ENCODE results near the gene RBM28. TPM values are rescaled to one million over a fixed set of nuclear protein-coding genes. Genes with fewer than 3 reads are reported as not detected.

Gene RBM28
- polyA plus RNA-seq, 1 donor from 2014 or later: 18.9 TPM

DNA sequence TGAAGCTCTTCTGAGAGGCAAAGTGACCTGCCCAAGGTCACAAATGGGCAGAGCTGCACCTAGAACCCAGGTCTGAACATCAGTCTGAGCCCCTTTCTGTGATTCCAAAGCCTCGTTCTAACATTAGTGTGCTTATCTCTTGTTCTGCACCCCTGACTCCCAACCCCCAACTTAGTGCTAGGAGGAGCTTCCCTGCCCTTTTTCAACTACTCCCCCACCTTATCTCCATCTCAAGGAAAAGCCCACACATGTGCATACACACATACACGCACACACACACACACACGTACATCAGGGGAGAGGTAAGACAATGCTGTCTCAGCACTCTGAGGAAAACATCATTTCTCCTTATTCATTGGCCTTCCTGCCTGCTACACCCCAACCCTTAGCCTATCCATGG lies 9.5 kb upstream of the RBM28 start:
- no peaks in the 10 kb centered on the region for H4K20me1 ChIP-seq (ENCODE audit: insufficient read depth)
- H3K36me3 ChIP-seq (ENCODE audit: insufficient read depth, low read length): no peaks in the 10 kb centered on the region
- no peak overlapping the region for H3K4me2 ChIP-seq (ENCODE audit: low read length)
- H3K9me3 ChIP-seq (ENCODE audit: low read length): no peaks in the 10 kb centered on the region
- H3F3A ChIP-seq (ENCODE audit: insufficient read depth, low read length, poor library complexity, severe bottlenecking): no peaks in the 10 kb centered on the region
- H3K27me3 ChIP-seq (ENCODE audit: insufficient read depth, low read depth, low read length): peaks cover 46% of the 10 kb centered on the region
- TF ChIP-seq, protein P1, sequence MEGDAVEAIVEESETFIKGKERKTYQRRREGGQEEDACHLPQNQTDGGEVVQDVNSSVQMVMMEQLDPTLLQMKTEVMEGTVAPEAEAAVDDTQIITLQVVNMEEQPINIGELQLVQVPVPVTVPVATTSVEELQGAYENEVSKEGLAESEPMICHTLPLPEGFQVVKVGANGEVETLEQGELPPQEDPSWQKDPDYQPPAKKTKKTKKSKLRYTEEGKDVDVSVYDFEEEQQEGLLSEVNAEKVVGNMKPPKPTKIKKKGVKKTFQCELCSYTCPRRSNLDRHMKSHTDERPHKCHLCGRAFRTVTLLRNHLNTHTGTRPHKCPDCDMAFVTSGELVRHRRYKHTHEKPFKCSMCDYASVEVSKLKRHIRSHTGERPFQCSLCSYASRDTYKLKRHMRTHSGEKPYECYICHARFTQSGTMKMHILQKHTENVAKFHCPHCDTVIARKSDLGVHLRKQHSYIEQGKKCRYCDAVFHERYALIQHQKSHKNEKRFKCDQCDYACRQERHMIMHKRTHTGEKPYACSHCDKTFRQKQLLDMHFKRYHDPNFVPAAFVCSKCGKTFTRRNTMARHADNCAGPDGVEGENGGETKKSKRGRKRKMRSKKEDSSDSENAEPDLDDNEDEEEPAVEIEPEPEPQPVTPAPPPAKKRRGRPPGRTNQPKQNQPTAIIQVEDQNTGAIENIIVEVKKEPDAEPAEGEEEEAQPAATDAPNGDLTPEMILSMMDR (IDR thresholded peaks at IDR 0.05; ENCODE audit: poor library complexity, severe bottlenecking): no peak
- no peak for TF ChIP-seq POLR2AphosphoS5 (IDR thresholded peaks at IDR 0.05)
- no peak for TF ChIP-seq TAF1 (IDR thresholded peaks at IDR 0.05; ENCODE audit: low read depth)
- no peak for TF ChIP-seq RAD21 (conservative IDR thresholded peaks at IDR 0.05)
- TF ChIP-seq EZH2 (IDR thresholded peaks at IDR 0.05; ENCODE audit: borderline replicate concordance, insufficient read depth, low read length, poor library complexity, severe bottlenecking): no peak
- TF ChIP-seq, protein P2, sequence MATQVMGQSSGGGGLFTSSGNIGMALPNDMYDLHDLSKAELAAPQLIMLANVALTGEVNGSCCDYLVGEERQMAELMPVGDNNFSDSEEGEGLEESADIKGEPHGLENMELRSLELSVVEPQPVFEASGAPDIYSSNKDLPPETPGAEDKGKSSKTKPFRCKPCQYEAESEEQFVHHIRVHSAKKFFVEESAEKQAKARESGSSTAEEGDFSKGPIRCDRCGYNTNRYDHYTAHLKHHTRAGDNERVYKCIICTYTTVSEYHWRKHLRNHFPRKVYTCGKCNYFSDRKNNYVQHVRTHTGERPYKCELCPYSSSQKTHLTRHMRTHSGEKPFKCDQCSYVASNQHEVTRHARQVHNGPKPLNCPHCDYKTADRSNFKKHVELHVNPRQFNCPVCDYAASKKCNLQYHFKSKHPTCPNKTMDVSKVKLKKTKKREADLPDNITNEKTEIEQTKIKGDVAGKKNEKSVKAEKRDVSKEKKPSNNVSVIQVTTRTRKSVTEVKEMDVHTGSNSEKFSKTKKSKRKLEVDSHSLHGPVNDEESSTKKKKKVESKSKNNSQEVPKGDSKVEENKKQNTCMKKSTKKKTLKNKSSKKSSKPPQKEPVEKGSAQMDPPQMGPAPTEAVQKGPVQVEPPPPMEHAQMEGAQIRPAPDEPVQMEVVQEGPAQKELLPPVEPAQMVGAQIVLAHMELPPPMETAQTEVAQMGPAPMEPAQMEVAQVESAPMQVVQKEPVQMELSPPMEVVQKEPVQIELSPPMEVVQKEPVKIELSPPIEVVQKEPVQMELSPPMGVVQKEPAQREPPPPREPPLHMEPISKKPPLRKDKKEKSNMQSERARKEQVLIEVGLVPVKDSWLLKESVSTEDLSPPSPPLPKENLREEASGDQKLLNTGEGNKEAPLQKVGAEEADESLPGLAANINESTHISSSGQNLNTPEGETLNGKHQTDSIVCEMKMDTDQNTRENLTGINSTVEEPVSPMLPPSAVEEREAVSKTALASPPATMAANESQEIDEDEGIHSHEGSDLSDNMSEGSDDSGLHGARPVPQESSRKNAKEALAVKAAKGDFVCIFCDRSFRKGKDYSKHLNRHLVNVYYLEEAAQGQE (IDR thresholded peaks at IDR 0.05; ENCODE audit: borderline replicate concordance): no peak
- no peak for TF ChIP-seq EP300 (conservative IDR thresholded peaks at IDR 0.05; ENCODE audit: poor library complexity, severe bottlenecking)
- no peak for TF ChIP-seq SMC3 (conservative IDR thresholded peaks at IDR 0.05; ENCODE audit: poor library complexity)
- no peak for TF ChIP-seq MXI1 (conservative IDR thresholded peaks at IDR 0.05; ENCODE audit: poor library complexity, severe bottlenecking)
- no peak overlapping the region for H3K9ac ChIP-seq (ENCODE audit: low read length)
- H3K9me2 ChIP-seq (ENCODE audit: insufficient read depth, low read length): no peaks in the 10 kb centered on the region
- H3K79me2 ChIP-seq (replicated peaks; ENCODE audit: insufficient read depth, low read length): no peaks in the 10 kb centered on the region
- no peak overlapping the region for H2AFZ ChIP-seq (ENCODE audit: low read depth, low read length)
- no peak overlapping the region for H3K4me3 ChIP-seq (ENCODE audit: low read length)
- H3K27ac ChIP-seq (ENCODE audit: low read length): no peak overlapping the region

DNA sequence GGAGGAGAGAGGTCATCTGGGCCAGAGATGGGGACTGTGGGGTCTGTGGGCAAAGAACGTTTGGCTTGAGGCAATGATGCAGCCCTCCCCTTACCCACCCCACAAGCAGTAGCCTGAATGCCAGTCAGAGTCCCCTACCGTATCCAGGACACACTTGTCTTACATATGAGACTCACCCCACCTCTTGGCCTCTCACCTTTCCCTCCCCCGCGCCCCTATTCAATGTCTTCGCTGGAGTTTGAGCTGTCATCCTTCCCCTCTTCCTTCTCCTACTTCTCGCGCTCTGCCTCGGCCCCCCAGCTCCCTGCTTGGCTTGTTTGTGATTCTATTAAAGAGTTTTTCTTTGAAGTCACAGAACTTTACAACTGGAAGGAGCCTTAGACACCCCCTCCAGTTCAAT lies 8.9 kb upstream of the RBM28 start:
- TF ChIP-seq RAD21 (conservative IDR thresholded peaks at IDR 0.05) (no peak), EZH2 (IDR thresholded peaks at IDR 0.05; ENCODE audit: borderline replicate concordance, insufficient read depth, low read length, poor library complexity, severe bottlenecking) (no peak), SMC3 (conservative IDR thresholded peaks at IDR 0.05; ENCODE audit: poor library complexity) (no peak), TAF1 (IDR thresholded peaks at IDR 0.05; ENCODE audit: low read depth) (no peak), EP300 (conservative IDR thresholded peaks at IDR 0.05; ENCODE audit: poor library complexity, severe bottlenecking) (no peak), MXI1 (conservative IDR thresholded peaks at IDR 0.05; ENCODE audit: poor library complexity, severe bottlenecking) (no peak), POLR2AphosphoS5 (IDR thresholded peaks at IDR 0.05) (no peak)
- TF ChIP-seq, protein P1 (IDR thresholded peaks at IDR 0.05; ENCODE audit: poor library complexity, severe bottlenecking): no peak
- H2AFZ ChIP-seq (ENCODE audit: low read depth, low read length): no peak overlapping the region
- no peak overlapping the region for H3K4me3 ChIP-seq (ENCODE audit: low read length)
- no peak overlapping the region for H3K27ac ChIP-seq (ENCODE audit: low read length)
- H3K9me3 ChIP-seq (ENCODE audit: low read length): no peaks in the 10 kb centered on the region
- H3K9me2 ChIP-seq (ENCODE audit: insufficient read depth, low read length): no peaks in the 10 kb centered on the region
- H3F3A ChIP-seq (ENCODE audit: insufficient read depth, low read length, poor library complexity, severe bottlenecking): no peaks in the 10 kb centered on the region
- H3K4me2 ChIP-seq (ENCODE audit: low read length): no peak overlapping the region
- H4K20me1 ChIP-seq (ENCODE audit: insufficient read depth): no peaks in the 10 kb centered on the region
- no peaks in the 10 kb centered on the region for H3K79me2 ChIP-seq (replicated peaks; ENCODE audit: insufficient read depth, low read length)
- H3K9ac ChIP-seq (ENCODE audit: low read length): no peak overlapping the region
- peaks cover 46% of the 10 kb centered on the region for H3K27me3 ChIP-seq (ENCODE audit: insufficient read depth, low read depth, low read length)
- no peaks in the 10 kb centered on the region for H3K36me3 ChIP-seq (ENCODE audit: insufficient read depth, low read length)

Measured in neural cell (in vitro differentiated cells).